ENCODE results near the gene AQP7.
"Not testable (repeated sequence)": the region's sequence is repeated elsewhere in the genome, so short reads cannot be mapped to it uniquely, and the experiment has no call there.

Gene AQP7

DNA sequence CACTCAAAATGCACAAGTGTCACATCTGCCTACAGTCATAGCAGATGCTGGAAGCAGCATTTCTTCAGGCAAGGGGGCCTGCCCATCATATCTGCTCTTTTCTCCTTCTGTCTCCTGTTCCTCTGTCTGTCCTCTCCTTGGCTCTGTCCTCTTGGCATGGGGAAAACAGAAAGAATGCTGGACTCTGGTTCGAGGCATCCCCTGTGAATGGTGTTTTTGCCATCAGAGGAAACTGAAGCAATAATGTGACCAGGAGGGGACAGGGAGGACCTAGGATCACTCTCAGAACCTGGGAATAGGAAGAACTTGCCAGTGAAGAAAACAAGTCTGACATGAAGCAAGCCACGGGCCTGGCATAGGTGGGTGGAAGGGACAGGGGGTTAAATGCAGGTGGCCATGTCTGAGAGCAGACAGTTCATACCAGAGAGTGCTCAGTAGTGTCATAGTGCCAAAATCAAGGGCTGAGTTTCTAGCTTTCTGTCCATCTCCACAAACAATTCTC lies 35.3 kb downstream of the AQP7 start:
- DNase-seq: no peak

DNA sequence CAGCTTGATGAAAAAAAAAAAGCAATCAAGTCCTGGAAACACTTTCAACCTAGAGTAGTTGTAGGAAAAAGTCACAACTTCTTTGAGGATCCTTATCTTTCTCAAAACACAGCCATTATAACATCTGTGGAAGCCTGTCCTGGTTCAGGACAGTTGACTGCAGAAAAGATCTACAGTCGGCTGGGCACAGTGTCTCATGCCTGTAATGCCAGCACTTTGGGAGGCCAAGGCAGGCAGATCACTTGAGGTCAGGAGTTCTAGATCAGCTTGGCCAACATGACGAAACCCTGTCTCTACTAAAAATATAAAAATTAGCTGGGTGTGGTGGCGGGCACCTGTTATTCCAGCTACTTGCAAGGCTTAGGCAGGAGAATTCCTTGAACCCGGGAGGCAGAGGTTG lies 37.6 kb downstream of the AQP7 start:
- DNase-seq: not testable (repeated sequence)

DNA sequence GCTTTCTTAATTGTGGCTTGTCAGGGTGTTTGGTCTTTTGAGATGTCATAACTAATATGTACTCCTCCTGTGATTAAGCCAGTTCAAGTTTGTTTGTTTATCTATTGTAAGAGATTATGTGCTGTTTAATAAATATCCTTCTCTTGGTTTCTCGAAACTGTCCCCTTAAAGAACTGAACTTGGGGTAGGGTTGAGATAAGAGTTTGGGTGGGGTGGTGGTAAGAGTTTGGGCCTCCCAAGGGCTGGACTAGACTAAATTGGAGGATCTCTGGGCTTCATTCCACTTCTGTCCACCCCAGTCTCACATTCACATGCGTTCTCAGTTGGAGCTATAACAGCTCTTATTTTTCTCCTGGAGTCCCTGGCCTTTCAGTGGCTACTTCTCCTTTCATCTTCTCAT lies 38.2 kb downstream of the AQP7 start:
- DNase-seq: no peak

DNA sequence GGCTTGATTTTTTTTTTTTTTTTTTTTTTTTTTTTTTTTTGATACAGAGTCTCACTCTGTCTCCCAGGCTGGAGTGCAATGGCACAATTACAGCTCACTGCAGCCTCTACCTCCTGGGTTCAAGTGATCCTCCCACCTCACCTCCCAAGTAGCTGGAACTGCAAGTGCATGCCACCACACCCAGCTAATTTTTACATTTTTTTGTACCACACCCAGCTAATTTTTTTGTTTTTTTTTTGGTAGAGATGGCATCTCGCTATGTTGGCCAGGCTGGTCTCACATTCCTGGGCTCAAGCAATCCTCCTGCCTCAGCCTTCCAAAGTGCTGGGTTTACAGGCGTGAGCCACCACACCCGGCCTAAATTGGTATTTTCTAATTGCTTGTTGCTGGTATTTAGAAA lies 43.7 kb downstream of the AQP7 start:
- not testable (repeated sequence) for DNase-seq

DNA sequence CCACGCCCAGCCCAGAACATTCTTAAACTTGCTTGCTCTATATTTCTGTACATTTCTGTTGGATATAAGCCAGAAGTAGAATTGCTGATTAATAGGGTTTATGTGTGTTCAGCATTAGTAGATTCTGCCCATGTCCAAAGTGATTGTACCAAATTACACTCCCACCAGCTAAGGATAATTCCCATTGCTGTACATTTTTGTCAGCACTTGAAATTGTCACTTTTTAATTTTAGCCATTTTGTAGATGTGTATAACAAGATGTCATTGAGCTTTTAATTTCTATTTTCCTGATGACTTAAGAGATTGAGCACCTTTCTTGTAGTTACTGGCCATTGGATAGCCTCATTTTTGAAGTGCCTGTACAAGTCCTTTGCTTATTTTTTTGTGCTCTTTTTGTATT lies 46.4 kb downstream of the AQP7 start:
- no peak for DNase-seq

DNA sequence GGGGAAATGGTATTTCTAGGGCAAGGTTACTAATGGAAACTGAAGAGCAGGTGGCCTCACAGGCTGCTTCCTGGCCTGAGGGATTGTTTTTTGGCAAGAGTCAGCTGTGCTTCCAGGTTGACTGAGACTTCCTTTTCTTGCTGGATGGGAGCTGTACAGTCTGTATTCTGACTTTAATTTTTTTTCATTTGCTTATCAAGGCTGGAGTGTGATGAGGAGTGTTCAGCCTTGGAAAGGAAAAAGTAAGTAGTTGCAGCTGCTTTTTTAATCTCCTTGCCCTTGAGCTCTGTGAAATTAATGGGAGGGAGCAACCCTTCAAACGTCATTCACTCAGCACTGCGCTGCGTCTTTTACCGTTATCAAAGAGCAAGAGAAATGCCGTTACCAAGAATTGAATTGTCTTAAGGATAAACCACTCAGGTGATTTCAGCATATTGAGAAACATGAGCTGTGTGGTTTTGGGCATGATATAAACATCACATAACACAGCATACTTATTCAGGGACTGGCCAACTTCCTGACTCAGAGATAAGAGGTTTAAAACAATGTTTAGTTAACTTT lies 47.6 kb downstream of the AQP7 start:
- no peak for DNase-seq

DNA sequence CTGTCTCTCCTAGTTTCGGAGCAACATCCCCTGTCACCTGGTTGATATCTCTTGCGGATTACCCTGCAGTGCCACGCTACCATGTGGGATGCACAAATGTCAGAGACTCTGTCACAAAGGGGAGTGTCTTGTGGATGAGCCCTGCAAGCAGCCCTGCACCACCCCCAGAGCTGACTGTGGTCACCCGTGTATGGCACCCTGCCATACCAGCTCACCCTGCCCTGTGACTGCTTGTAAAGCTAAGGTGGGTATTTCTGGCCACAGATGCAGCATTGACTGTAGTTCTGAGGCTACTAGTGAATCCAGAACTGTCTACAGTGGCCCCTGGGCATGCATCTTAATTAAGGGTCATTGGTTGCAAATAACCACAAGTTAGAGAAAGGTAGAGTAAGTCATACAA lies 50.8 kb downstream of the AQP7 start:
- DNase-seq: no peak

DNA sequence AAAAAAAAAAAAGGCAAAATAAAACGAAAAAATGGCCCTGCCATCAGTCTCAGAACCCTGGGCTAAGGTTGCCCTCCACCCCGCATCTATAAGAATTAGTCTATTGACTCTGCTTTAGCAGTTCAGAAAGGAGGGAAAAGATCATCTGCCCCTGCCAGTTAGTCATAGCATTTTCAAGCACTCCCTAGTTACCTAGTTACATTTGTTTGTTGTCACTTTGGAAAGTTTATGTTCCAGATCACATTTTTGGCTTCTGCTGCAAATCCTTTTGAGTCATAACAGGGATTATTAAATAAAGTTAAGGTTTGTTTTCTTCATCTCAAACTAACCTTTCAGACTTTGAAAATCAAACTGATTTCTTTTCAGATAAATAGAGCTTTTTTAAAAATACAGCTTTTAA lies 52.1 kb downstream of the AQP7 start:
- no peak for DNase-seq

DNA sequence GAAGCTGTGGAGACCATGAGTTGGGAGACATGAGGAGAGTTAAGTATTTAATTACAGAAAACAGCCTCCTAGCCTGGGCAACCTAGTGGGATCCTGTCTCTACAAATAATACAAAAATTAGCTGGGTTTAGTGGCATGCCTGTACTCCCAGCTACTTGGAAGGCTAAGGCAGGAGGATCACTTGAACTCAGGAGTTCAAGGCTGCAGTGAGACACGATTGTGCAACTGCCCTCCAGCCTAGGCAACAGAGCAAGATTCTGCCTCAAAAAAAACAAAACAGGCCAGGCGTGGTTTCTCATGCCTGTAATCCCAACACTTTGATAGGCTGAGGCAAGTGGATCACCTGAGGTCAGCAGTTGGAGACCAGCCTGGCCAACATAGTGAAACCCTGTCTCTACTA lies 52.6 kb downstream of the AQP7 start:
- DNase-seq: no peak

DNA sequence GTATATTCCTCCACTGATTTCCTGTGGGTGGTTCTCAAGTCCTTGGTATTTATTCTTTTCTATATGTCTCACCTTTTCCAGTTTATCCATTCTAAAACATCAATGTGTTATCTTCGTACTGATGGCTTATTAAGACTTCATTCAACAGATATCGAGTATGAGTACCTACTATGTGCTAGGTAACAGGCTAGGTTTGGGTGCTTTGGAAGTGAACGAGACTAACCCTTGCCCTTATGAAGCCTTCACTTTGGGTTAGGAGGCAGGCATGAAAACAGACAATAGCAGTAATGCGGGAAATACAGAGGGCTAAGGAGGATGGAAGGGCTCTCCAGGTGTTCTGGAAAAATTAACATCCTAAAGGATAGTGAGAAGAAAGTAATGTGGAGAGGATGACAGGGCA lies 53.4 kb downstream of the AQP7 start:
- DNase-seq: no peak

DNA sequence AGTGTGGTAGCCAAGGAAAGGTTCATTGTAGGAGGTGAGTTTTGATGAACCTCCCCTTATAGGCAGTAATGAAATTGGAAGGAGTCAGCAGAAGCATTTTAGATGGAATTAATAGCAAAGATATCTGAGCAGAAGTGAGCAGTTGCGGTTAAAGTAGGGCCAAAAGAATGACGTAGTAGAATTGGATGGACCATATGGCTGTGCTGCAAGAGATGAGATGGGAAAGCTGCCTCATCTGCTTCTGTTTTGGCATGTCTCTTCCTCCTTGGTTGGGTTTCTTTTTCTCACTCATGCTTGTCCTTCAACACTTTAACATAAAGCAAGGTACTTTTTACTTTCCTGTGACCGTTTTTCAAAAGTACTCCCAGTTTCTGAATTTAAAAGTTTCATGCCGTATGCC lies 55.8 kb downstream of the AQP7 start:
- no peak for DNase-seq

DNA sequence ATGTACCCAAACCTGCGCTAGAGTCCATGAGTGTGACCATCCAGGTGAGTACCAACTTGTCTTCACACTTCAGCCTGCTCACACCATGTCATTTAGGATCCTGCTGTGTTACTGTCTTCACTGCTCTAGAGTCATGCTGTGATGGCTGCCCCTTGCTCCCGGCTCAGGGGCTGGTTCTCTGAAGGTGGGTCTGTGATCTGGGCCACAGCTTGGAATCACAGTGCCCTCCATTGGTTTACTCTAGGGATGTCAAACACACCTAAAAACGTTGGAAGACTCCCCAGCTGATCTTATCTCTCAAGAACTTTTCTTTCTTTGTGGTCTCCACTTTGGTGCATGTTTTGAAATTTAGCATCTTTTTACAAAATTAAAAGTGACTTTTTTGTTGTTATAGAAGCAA lies 58.2 kb downstream of the AQP7 start:
- DNase-seq: no peak

DNA sequence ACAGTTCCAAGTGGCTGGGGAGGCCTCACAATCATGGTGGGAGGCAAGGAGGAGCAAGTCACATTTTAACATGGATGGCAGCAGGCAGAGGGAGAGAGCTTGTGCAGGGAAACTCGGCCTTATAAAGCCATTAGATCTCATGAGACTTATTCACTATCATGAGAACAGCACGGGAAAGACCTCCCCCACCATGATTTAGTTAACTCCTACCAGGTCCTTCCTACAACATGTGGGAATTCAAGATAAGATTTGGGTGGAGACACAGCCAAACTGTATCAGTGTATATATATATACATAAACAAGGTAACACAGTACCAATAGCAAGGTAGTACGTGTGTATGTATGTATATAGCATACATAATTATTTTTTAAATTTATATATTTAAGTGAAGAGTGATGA lies 61.2 kb downstream of the AQP7 start:
- no peak for DNase-seq

DNA sequence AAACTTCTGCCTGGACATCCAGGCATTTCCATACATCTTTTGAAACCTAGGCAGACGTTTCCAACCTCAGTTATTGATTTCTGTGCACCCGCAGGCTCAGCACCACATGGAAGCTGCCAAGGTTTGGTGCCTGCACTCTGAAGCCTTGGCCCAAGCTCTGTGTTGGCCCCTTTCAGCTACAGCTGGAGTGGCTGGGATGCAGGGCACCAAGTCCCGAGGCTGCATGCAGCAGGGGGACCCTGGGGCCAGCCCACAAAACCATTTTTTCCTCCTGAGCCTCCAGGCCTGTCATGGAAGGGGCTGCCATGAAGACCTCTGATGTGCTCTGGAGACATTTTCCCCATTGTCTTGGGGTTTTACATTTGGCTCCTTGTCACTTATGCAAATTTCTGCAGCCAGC lies 62.2 kb downstream of the AQP7 start:
- DNase-seq: no peak

All from GDM1 (cell line).